Neuronal stem cell (in vitro differentiated cells): Measurements from ENCODE around the gene LRRC4.

ENCODE experiments used
- DNase-seq: peaks from one replicate; pipeline ENCODE4 v3.0.0-alpha.2; 2013; ENCODE audit warnings: low spot score
- H2AFZ ChIP-seq: one replicate; pipeline ENCODE4 v1.6.1; 2013; ENCODE audit warnings: mild to moderate bottlenecking, low read length, inconsistent platforms
- H2AK5ac ChIP-seq: 2 replicates; pipeline ENCODE4 v1.6.1; 2013; ENCODE audit warnings: low read depth, mild to moderate bottlenecking, inconsistent platforms, low read length, moderate library complexity, mixed read lengths
- H2BK120ac ChIP-seq: 2 replicates; pipeline ENCODE4 v1.6.1; 2013; ENCODE audit warnings: low read depth, mild to moderate bottlenecking, inconsistent platforms, low read length, moderate library complexity, mixed read lengths
- H2BK12ac ChIP-seq: one replicate; pipeline ENCODE4 v1.6.1; 2013; ENCODE audit warnings: low read length, inconsistent platforms
- H2BK15ac ChIP-seq: 2 replicates; pipeline ENCODE4 v1.6.1; 2013; ENCODE audit warnings: mild to moderate bottlenecking, low read length, inconsistent platforms, mixed read lengths
- H2BK5ac ChIP-seq: one replicate; pipeline ENCODE4 v1.6.1; 2013; ENCODE audit warnings: inconsistent platforms, mild to moderate bottlenecking, low read length, moderate library complexity
- H3K14ac ChIP-seq: one replicate; pipeline ENCODE4 v1.6.1; 2013; ENCODE audit warnings: low read length, inconsistent platforms
- H3K18ac ChIP-seq: 2 replicates; pipeline ENCODE4 v1.6.1; 2013; ENCODE audit warnings: low read length, inconsistent platforms
- H3K23ac ChIP-seq: 2 replicates; pipeline ENCODE4 v1.6.1; 2013; ENCODE audit warnings: low read depth, mild to moderate bottlenecking, mixed read lengths, low read length, inconsistent platforms; ENCODE audit not compliant: poor library complexity
- H3K27ac ChIP-seq: replicated peaks from 3 replicates; pipeline ENCODE4 v1.5.1; 2013; ENCODE audit warnings: low read length, inconsistent platforms
- H3K27me3 ChIP-seq, 3 experiments: 2 replicates each; pipeline ENCODE4 v1.6.1; 2013; ENCODE audit warnings: low read length in 3 of 3, mild to moderate bottlenecking in 2 of 3, inconsistent platforms in 1 of 3, low read depth in 1 of 3, mixed read lengths in 1 of 3, moderate library complexity in 1 of 3; ENCODE audit not compliant: control insufficient read depth in 3 of 3, insufficient read depth in 3 of 3
- H3K36me3 ChIP-seq, 2 donors: replicated peaks in 1 of 2; 2 replicates each; pipeline ENCODE4 v1.6.1; 2013; ENCODE audit warnings: low read length in 2 of 2; ENCODE audit not compliant: control insufficient read depth in 2 of 2, insufficient read depth in 2 of 2
- H3K4ac ChIP-seq: 2 replicates; pipeline ENCODE4 v1.6.1; 2013; ENCODE audit warnings: inconsistent platforms, mild to moderate bottlenecking, low read length, moderate library complexity
- H3K4me1 ChIP-seq, 2 donors: 1 replicate in 1 of 2; 2 replicates in 1 of 2; pipeline ENCODE4 v1.6.1; 2013; ENCODE audit warnings: low read length in 2 of 2, low read depth in 1 of 2; ENCODE audit not compliant: control insufficient read depth in 2 of 2, insufficient read depth in 1 of 2
- H3K4me2 ChIP-seq: one replicate; pipeline ENCODE4 v1.6.1; 2013; ENCODE audit warnings: mild to moderate bottlenecking, low read length, inconsistent platforms; ENCODE audit not compliant: insufficient read depth, poor library complexity, severe bottlenecking
- H3K4me3 ChIP-seq, 2 donors: 2 replicates each; pipeline ENCODE4 v1.5.1; 2013; ENCODE audit warnings: low read length in 2 of 2, mild to moderate bottlenecking in 2 of 2, inconsistent platforms in 1 of 2, moderate library complexity in 1 of 2
- H3K79me1 ChIP-seq: one replicate; pipeline ENCODE4 v1.6.1; 2013; ENCODE audit warnings: low read depth, mild to moderate bottlenecking, inconsistent platforms, low read length, moderate library complexity
- H3K9ac ChIP-seq: one replicate; pipeline ENCODE4 v1.6.1; 2013; ENCODE audit warnings: mild to moderate bottlenecking, low read depth, low read length, inconsistent platforms; ENCODE audit not compliant: poor library complexity
- H3K9me3 ChIP-seq, 2 donors: replicated peaks in 1 of 2; 2 replicates each; pipeline versions ENCODE3 to v1.6.1; 2013; ENCODE audit warnings: low read length in 2 of 2, mild to moderate bottlenecking in 2 of 2, inconsistent platforms in 1 of 2, low read depth in 1 of 2, mixed read lengths in 1 of 2, moderate library complexity in 1 of 2; ENCODE audit not compliant: control insufficient read depth in 2 of 2, insufficient read depth in 1 of 2
- H4K8ac ChIP-seq: one replicate; pipeline ENCODE4 v1.6.1; 2013; ENCODE audit warnings: low read depth, mild to moderate bottlenecking, inconsistent platforms, low read length, moderate library complexity
- H4K91ac ChIP-seq: one replicate; pipeline ENCODE4 v1.6.1; 2013; ENCODE audit warnings: low read length, low read depth, mild to moderate bottlenecking, inconsistent platforms; ENCODE audit not compliant: poor library complexity
- WGBS, 2 donors: extraction: QIAGEN DNeasy Blood & Tissue Kit; methylation state at CpG; one replicate each; pipeline ENCODE4 v1.1.7; 2013; ENCODE audit warnings: missing lambda C conversion rate in 2 of 2, mixed read lengths in 1 of 2; ENCODE audit not compliant: insufficient read length in 2 of 2, insufficient replicate concordance in 1 of 2; ENCODE audit errors: extremely low coverage in 2 of 2; 5-methylcytosine and 5-hydroxymethylcytosine counted together

LRRC4 gene

DNA sequence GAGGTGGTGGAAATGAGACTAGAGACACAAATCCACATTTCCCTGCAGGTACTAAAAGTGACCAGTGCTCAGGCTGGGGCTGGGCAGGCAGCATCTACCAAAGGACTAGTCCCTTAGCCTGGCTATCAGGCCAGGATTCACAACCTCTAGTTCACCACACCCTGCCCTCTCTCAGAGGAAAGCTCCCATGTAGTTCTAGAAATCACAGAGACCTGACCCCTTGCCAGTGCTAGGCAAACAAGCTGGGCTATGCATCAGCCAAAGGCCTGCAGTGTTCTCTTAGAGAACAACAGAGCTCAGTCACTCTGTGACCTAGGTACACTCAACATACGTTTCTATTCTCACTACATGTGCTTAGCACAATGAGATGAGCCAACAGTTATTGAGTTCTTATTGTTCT lies 26.7 kb upstream of the LRRC4 start:
- WGBS, 2 donors = no CpG with 5 or more reads among the region's 1 CpG
- H2AFZ ChIP-seq = no peak overlapping the region
- peaks cover 16 to 31% of the 10 kb centered on the region in 2 donors for H3K4me1 ChIP-seq

DNA sequence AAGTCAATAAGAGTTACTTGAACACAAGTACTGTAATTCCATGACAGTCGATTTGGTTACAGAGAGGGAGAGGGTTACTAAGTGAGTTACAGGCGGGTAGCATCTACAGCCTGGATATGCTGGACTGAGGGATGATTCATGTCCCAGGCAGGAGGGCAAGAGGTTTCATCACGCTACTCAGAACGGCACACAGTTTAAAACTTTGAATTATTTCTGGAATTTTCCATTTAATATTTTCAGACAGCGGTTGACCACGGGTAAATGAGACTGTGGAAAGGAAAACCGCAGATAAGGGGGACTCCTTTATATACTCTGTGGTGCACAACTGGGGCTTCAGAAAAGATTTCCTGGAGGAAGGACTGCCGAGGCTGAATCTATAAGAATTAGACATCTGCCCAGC lies 25.7 kb upstream of the LRRC4 start:
- no peak overlapping the region for H3K4me3 ChIP-seq
- no peak overlapping the region for H3K9ac ChIP-seq
- H3K9me3 ChIP-seq = no peaks in the 10 kb centered on the region
- H2BK120ac ChIP-seq = no peak overlapping the region
- peaks cover 16 to 26% of the 10 kb centered on the region in 2 donors for H3K4me1 ChIP-seq
- no CpG with 5 or more reads among the region's 8 CpGs for WGBS, 2 donors
- no peak overlapping the region for H3K14ac ChIP-seq
- H4K91ac ChIP-seq = no peak overlapping the region
- no peak overlapping the region for H3K18ac ChIP-seq
- no peak overlapping the region for H2AFZ ChIP-seq
- H3K27me3 ChIP-seq = no peaks in the 10 kb centered on the region
- H3K27ac ChIP-seq = no peak overlapping the region
- H2AK5ac ChIP-seq = no peak overlapping the region
- H2BK12ac ChIP-seq = no peak overlapping the region
- no peak overlapping the region for H2BK15ac ChIP-seq
- H3K79me1 ChIP-seq = no peaks in the 10 kb centered on the region
- no peak for DNase-seq
- H3K4ac ChIP-seq = no peak overlapping the region
- H3K36me3 ChIP-seq = no peaks in the 10 kb centered on the region
- H3K23ac ChIP-seq = no peak overlapping the region
- H2BK5ac ChIP-seq = no peak overlapping the region
- no peak overlapping the region for H4K8ac ChIP-seq
- no peak overlapping the region for H3K4me2 ChIP-seq

More for the DNA sequence above, 26.7 kb upstream of the LRRC4 start:
- no peak overlapping the region for H3K4ac ChIP-seq
- H3K9me3 ChIP-seq = no peaks in the 10 kb centered on the region
- H3K18ac ChIP-seq = no peak overlapping the region
- H3K79me1 ChIP-seq = no peaks in the 10 kb centered on the region
- H2AK5ac ChIP-seq = no peak overlapping the region
- H3K27me3 ChIP-seq = no peaks in the 10 kb centered on the region
- H3K4me3 ChIP-seq = no peak overlapping the region
- H3K4me2 ChIP-seq = no peak overlapping the region
- H3K36me3 ChIP-seq = no peaks in the 10 kb centered on the region
- H3K27ac ChIP-seq = no peak overlapping the region
- H3K14ac ChIP-seq = no peak overlapping the region
- H4K91ac ChIP-seq = no peak overlapping the region
- H2BK5ac ChIP-seq = no peak overlapping the region
- no peak overlapping the region for H2BK12ac ChIP-seq
- DNase-seq = no peak
- H3K9ac ChIP-seq = no peak overlapping the region
- H2BK15ac ChIP-seq = no peak overlapping the region
- no peak overlapping the region for H2BK120ac ChIP-seq
- H4K8ac ChIP-seq = no peak overlapping the region
- no peak overlapping the region for H3K23ac ChIP-seq

DNA sequence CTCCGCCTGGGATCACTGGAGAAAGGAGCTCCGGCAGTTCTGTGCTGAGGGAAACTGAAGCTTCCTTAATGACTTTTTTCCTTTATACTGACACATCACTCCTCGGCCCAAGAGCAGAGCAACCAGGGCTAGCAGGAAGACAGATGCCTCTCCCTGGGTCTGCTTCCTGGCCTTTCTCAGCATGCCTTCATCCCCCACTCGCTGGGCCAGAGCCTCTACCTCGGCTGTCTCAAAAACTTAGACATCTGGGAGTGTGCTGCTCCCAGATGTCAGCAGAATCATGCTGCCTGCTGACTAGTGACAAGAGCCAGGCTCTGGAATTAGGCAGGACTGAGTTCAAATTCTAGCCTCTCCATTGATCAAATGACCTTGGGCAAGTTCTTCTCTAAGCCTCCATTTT lies 24.4 kb upstream of the LRRC4 start:
- Histone ChIP-seq H4K8ac (no peak overlapping the region), H2AFZ (no peak overlapping the region), H3K4ac (no peak overlapping the region), H3K4me2 (no peak overlapping the region), H3K4me1 (peaks cover 10 to 15% of the 10 kb centered on the region in 2 donors), H3K27me3 (no peaks in the 10 kb centered on the region), H3K9ac (no peak overlapping the region), H2BK15ac (no peak overlapping the region), H3K79me1 (no peaks in the 10 kb centered on the region), H3K4me3 (no peak overlapping the region), H3K9me3 (no peaks in the 10 kb centered on the region), H3K18ac (no peak overlapping the region), H3K14ac (no peak overlapping the region), H2BK120ac (no peak overlapping the region), H3K27ac (no peak overlapping the region), H3K36me3 (no peaks in the 10 kb centered on the region), H4K91ac (no peak overlapping the region), H3K23ac (no peak overlapping the region), H2BK5ac (no peak overlapping the region), H2AK5ac (no peak overlapping the region), H2BK12ac (no peak overlapping the region)
- no peak for DNase-seq
- WGBS, 2 donors = no CpG with 5 or more reads among the region's 5 CpGs

DNA sequence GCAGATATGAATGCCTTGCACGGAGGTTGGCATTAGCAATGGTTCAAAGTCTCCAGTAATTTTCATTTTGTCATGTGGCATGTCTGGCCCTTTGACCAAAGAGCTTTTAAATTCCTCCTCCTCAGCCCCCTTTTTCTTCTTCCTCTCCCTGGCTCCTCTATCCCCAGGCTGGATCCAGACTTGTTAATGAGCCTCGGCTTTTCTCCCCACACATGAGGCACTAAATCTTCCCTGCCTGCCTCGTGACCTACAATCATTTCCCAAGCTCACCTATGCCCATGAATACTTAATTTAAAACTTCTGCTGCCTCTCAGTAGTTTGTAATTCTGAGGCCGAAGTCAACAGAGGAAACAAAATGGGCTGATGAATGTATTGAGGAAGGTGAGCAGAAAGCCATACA lies 23.3 kb upstream of the LRRC4 start:
- Histone ChIP-seq H3K4me3 (no peak overlapping the region), H3K23ac (no peak overlapping the region), H3K9ac (no peak overlapping the region), H3K18ac (no peak overlapping the region), H2BK5ac (no peak overlapping the region), H2AFZ (no peak overlapping the region), H2BK15ac (no peak overlapping the region), H2AK5ac (no peak overlapping the region), H3K9me3 (no peaks in the 10 kb centered on the region), H4K8ac (no peak overlapping the region), H3K14ac (no peak overlapping the region), H3K4ac (no peak overlapping the region), H3K27ac (no peak overlapping the region), H3K36me3 (no peaks in the 10 kb centered on the region), H3K4me1 (peaks cover 5 to 6% of the 10 kb centered on the region in 2 donors), H3K27me3 (no peaks in the 10 kb centered on the region), H3K79me1 (no peaks in the 10 kb centered on the region), H3K4me2 (no peak overlapping the region), H2BK12ac (no peak overlapping the region), H4K91ac (no peak overlapping the region), H2BK120ac (no peak overlapping the region)
- WGBS, 2 donors = no CpG with 5 or more reads among the region's 4 CpGs
- no peak for DNase-seq
